ENCODE data around the gene ATG2A. TPM values are rescaled to one million over a fixed set of nuclear protein-coding genes. Genes with fewer than 3 reads are reported as not detected.

Gene ATG2A
- total and polyA plus RNA-seq, 9 of the 15 experiments (the other 6 are each of a cell fraction or from before 2014, with no cell fraction given), result 0.25 to 45.9 (median 5.2) TPM

- no peak for TF ChIP-seq ZNF655 (CRISPR knock-in tag; IDR thresholded peaks at IDR 0.05)
Observed at GRCh38 chr11:64856382-64857227, 60.4 kb downstream of the ATG2A start (continued).

- H3K27ac ChIP-seq (ENCODE audit: extremely low read depth, low read depth, low read length), result peak overlapping the region; percentile 70; the same call in 2 of the 3 replicates
- in situ Hi-C loops (cut with MboI), result no loop called here
- H2AFZ ChIP-seq (ENCODE audit: low read depth, low read length), result no peak overlapping the region
- no peaks in the 10 kb centered on the region for H3K9me1 ChIP-seq (ENCODE audit: control insufficient read depth, insufficient read depth, low read length)
- TF ChIP-seq SOX6 (IDR thresholded peaks at IDR 0.05) (no peak), RREB1 (CRISPR knock-in tag; IDR thresholded peaks at IDR 0.05) (no peak), DPF2 (IDR thresholded peaks at IDR 0.05) (no peak), POLR2A (conservative IDR thresholded peaks at IDR 0.05) (no peak), GATA2 (CRISPR knock-in tag; IDR thresholded peaks at IDR 0.05) (no peak), U2AF1 (optimal IDR thresholded peaks at IDR 0.05; ENCODE audit: low read depth, low read length) (no peak), RBFOX2 (IDR thresholded peaks at IDR 0.05; ENCODE audit: low read depth, low read length) (0 out of 2 replicates have a peak, but pooled peaks have one; percentile 36), YY1 (IDR thresholded peaks at IDR 0.05; ENCODE audit: borderline replicate concordance in 1 of 3, control insufficient read depth in 1 of 3, extremely low read depth in 1 of 3, insufficient read depth in 3 of 3, insufficient read length in 1 of 3, insufficient replicate concordance in 2 of 3, low read depth in 1 of 3, low read length in 2 of 3) (no peak)
- no peaks in the 10 kb centered on the region for H3K9me3 ChIP-seq (replicated peaks; ENCODE audit: control insufficient read depth, insufficient read depth, low read depth, low read length)
- H3K4me3 ChIP-seq, result no peak overlapping the region
- DNase-seq (ENCODE audit: extremely low read depth in 1 of 4, low spot score in 3 of 4), result no peak
- WGBS (ENCODE audit: insufficient coverage, low coverage, missing lambda C conversion rate), result 79% methylated on average over 13 of the region's 22 CpGs
- no peak for ATAC-seq
- no TSS peak for BruUV-seq (replicated peaks)
- H3K4me1 ChIP-seq (replicated peaks in 1 of 2; ENCODE audit: control insufficient read depth in 2 of 2, insufficient read depth in 2 of 2, low read length in 2 of 2), result peaks cover 35 to 76% of the 10 kb centered on the region in 2 experiments
- peak overlapping the region; percentile 20 to 85; a peak in 3 of 4 replicates for H3K9ac ChIP-seq (ENCODE audit: insufficient read depth in 1 of 2, low read depth in 2 of 2, low read length in 2 of 2)
- POLR2A ChIA-PET, result interaction anchor here (0.6 to 1.7 kb wide), 7 partner anchors 9 to 262 kb away, joined by 3 to 12 read pairs (median 4); partner anchors contain the start of genes CDC42BPG, EHD1 and ZNHIT2
- H4K20me1 ChIP-seq (replicated peaks; ENCODE audit: control insufficient read depth, insufficient read depth, low read length), result no peaks in the 10 kb centered on the region
- CTCF ChIA-PET (ENCODE audit: low intra/inter-chr PET ratio), result no interaction called here
- peak; percentile 75 for FAIRE-seq
- H3K27me3 ChIP-seq (ENCODE audit: control insufficient read depth in 2 of 2, insufficient read depth in 2 of 2, low read length in 2 of 2), result no peaks in the 10 kb centered on the region
- intact Hi-C loops (cut with micrococcal nuclease), result no loop called here
- peaks cover 62% of the 10 kb centered on the region; the same call in 2 of the 3 replicates for H3K36me3 ChIP-seq (ENCODE audit: control insufficient read depth, insufficient read depth, low read length)
- H3K79me2 ChIP-seq (ENCODE audit: control insufficient read depth, insufficient read depth, low read length), result peaks cover 3% of the 10 kb centered on the region; the same call in 2 of the 3 replicates
- peak overlapping the region; percentile 53; the same call in 1 of the 2 replicates for H3K4me2 ChIP-seq (ENCODE audit: insufficient read depth, low read length)
Observed at GRCh38 chr11:64855596-64856304, 61.3 kb downstream of the ATG2A start.

Data from K562 (cell line).